Measurements from ENCODE around the gene TOP3B. TPM values are rescaled to one million over a fixed set of nuclear protein-coding genes. Genes with fewer than 3 reads are reported as not detected.

The TOP3B gene
- total RNA-seq, 2 experiments from 2014 or later: 33.6 to 34.0 TPM

DNA sequence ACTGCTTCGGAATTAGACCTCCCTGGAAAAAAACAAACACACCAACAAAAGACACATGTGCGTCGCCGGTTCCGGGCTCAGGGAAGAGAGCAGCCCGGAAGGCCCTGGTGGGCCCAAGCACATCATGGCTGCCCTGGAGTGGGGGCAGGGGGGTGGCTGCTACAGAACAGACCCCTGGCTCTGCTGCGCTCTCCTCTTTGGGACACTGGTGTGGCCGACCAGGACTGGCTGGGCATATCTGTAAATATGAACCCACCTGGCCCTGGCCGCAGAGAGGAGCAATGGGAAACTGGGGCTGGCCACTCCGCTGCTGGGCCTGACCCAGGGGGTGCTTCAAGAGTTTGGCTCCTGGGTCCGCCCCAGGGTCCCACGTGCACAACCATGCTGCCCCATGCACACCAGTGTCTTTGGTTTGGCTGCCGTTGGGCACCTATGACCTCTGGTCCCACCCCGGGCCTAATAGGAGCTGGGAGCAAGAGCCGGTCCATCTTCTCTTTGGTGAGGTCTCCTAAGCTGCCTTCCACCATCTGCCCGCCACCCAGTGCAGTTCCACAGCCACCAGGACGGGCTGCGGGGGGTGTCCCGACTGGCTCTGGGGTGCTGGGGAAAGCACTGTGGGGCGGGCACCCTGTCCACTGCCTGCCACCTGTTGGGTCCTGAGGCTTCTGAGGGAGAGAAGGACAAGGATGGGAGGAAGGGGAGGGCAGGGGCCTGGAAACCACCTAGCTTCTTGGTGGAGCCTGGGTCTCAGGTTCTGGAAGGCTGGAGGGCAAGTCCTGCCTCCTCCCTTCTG, 60.0 kb downstream of the TOP3B start:
- no peak for ATAC-seq
- H3K27me3 Mint-ChIP-seq: no peaks in the 10 kb centered on the region
- no peaks in the 10 kb centered on the region for H3K36me3 Mint-ChIP-seq (ENCODE audit: low read depth)
- no peaks in the 10 kb centered on the region for H3K4me1 Mint-ChIP-seq (ENCODE audit: low read depth)
- DNase-seq: no peak
- H3K4me3 Mint-ChIP-seq: no peak overlapping the region
- CTCF ChIA-PET: interaction anchor here (0.8 to 2.3 kb wide), 3 partner anchors 15 to 49 kb away, joined by 3 to 10 read pairs (median 4); partner anchors contain the start of gene PPM1F
- H3K9me3 Mint-ChIP-seq: no peaks in the 10 kb centered on the region
- intact Hi-C loops (cut with micrococcal nuclease): no loop called here
- H3K27ac Mint-ChIP-seq: no peak overlapping the region
- TF ChIP-seq CTCF (IDR thresholded peaks at IDR 0.05): no peak
- POLR2A ChIA-PET: no interaction called here

DNA sequence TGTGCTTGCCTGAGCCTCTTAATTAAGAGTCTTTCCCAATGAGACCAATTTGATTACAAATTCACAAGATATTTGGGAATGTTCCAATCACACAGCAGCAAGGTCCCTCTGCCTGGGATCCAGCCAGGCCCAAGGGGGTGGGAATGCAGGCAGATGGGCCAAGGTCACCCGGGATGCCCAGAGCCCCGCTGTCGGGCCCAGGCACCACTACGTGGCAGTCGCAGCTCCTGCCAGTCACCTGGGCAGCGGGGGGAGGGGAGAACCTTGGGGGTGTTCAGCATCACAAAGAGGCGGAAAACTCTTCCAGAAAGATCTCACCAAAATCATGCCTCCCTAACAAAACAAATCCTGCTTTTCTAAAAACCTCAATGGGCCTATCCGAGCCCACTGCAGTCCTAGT, 60.9 kb downstream of the TOP3B start:
- intact Hi-C loops (cut with micrococcal nuclease): no loop called here
- no peak overlapping the region for H3K27ac Mint-ChIP-seq
- DNase-seq: no peak
- no peaks in the 10 kb centered on the region for H3K36me3 Mint-ChIP-seq (ENCODE audit: low read depth)
- no peak for TF ChIP-seq CTCF (IDR thresholded peaks at IDR 0.05)
- no peak for ATAC-seq
- POLR2A ChIA-PET: no interaction called here
- no peak overlapping the region for H3K4me3 Mint-ChIP-seq
- CTCF ChIA-PET: no interaction called here
- H3K27me3 Mint-ChIP-seq: no peaks in the 10 kb centered on the region
- no peaks in the 10 kb centered on the region for H3K4me1 Mint-ChIP-seq (ENCODE audit: low read depth)
- no peaks in the 10 kb centered on the region for H3K9me3 Mint-ChIP-seq

DNA sequence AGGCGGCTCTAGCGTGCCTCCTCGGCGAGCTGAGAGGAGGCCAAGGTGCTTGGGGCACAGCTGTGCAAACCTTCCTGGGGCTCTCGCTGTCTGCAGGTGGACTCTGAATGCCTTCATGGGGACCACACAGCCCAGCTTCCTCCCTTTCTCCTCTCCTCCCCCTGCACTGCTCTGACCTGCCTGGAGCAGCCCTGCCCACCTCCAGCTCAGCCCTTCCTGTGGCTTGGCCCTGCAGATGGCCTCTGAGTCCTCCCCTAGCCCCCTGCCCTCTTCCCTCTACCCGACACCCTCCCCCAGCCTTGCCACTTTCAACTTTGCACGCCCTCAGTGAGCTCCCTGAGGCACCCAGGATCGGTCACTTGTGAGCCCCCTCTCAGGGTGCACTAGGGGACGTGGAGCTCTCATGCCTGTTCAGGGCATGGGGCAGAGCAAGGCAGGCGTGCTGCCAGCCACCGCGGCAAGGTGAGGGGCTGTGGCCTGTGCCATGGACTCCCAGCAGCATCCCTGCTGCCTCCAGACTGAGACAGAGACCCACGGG, 61.3 kb downstream of the TOP3B start:
- Mint-ChIP-seq H3K4me3 (no peak overlapping the region), H3K36me3 (ENCODE audit: low read depth) (no peaks in the 10 kb centered on the region), H3K27ac (no peak overlapping the region), H3K9me3 (no peaks in the 10 kb centered on the region), H3K27me3 (no peaks in the 10 kb centered on the region), H3K4me1 (ENCODE audit: low read depth) (no peaks in the 10 kb centered on the region)
- CTCF ChIA-PET: no interaction called here
- DNase-seq: no peak
- POLR2A ChIA-PET: interaction anchor here (0.5 to 0.6 kb wide), 2 partner anchors 54 to 88 kb away, joined by 3 read pairs; partner anchors contain the start of gene MAPK1
- TF ChIP-seq CTCF (IDR thresholded peaks at IDR 0.05): no peak
- ATAC-seq: no peak
- intact Hi-C loops (cut with micrococcal nuclease): no loop called here

DNA sequence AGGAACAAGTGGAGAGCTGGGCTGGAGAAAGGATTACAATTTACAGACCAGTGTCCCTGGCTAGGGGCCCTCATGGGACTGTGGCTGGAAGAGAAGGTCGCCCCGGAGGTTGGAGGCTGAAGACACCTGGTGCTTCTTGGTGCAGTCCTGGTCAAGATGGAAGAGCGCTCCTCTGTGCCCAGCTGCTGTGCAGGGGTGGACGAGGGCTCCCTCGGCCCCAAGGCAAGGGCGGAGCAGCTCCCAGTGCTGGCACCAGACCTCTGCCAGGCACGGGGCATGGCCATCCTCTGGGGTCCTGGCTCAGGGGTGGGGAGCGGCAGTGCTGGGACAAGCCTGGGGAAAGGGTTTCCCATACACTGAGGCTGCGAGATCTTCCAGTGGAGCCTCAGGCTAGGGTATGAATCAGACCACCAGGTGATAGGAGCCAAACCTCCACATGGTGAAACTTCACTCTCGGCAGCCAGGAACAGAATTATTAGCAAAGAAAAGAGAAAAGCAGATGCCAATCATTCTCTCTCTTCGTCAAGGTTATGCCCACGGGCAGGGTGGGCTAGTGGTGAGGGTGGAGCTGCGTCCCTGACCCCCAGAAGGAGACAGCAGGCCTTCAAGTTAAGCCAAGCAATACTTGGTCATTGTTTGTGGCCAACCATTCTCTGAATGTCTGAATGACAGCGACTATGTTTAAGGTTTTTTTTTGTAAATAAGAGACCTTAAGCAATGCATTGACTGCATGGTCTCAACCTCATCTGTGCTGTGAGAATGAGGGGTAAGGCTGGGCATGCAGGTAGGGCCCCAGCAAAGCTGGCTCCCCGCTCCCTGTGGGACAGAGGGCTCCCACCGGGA, 62.0 kb downstream of the TOP3B start:
- no peaks in the 10 kb centered on the region for H3K36me3 Mint-ChIP-seq (ENCODE audit: low read depth)
- no peaks in the 10 kb centered on the region for H3K9me3 Mint-ChIP-seq
- no peaks in the 10 kb centered on the region for H3K27me3 Mint-ChIP-seq
- TF ChIP-seq CTCF (IDR thresholded peaks at IDR 0.05): no peak
- intact Hi-C loops (cut with micrococcal nuclease): no loop called here
- H3K4me1 Mint-ChIP-seq (ENCODE audit: low read depth): no peaks in the 10 kb centered on the region
- DNase-seq (no peak), ATAC-seq (no peak)
- no peak overlapping the region for H3K27ac Mint-ChIP-seq
- H3K4me3 Mint-ChIP-seq: no peak overlapping the region
- POLR2A ChIA-PET: interaction anchor here (0.5 to 0.6 kb wide), 2 partner anchors 53 to 88 kb away, joined by 3 read pairs; partner anchors contain the start of gene MAPK1
- CTCF ChIA-PET: interaction anchor here (1.1 to 1.6 kb wide), 2 partner anchors 17 to 52 kb away, joined by 3 read pairs; no protein-coding TSS in a partner anchor
